ENCODE measurements around the gene TCHP.

Gene TCHP

DNA sequence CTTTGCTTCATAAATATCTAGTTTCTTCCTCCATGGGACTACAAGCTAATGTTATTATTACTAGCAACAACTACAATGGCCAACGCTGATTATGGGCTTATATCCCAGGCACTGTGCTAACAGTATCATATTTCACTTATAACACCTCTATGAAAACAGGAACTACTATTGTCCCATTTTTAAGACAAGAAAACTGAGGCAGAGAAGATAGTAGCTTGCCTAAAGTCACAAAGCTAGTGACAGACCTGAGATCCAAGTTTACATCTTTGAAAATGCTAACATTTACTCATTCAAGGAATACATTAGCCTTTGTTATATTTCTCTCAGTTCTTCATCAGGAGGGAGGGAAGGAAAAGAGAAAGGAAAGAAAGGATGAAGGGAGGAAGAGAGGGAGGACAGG, 63.3 kb downstream of the TCHP start:
- no peak for DNase-seq (ENCODE audit: low read depth)

DNA sequence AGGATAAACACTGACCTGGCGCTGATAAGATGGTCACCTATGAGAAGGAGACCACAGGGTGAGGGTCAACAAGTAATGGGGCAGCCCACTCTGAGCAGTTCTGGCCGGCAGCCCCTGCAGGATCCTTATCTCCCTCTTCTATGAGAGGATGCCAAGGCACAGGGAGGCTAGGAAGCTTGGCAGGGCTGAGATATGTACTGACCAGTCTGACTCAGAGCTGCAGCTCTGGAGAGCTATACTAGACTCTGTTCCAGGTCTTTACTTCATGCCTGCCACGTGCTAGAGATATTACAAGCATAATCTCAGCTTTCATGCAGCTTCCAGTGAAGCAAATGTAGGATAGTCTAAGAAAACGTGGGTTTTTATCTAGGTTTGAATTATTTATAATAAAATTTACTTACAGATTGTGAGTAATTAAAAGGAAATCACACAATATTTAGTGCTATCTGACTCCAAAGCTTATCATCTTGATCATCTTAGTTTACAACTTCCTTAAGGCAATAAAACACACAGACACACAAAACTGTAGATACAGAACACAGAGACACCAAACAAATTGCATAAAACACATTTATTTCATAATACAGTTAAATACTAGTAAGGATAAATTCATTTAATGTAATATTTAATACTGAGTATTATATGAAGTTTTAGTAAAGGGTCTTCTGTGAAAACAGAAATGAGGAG, 63.8 kb downstream of the TCHP start:
- DNase-seq (ENCODE audit: low read depth): no peak

GRCh38 chr12:109966546-109966945, 66.5 kb downstream of the TCHP start:
- no peak for DNase-seq (ENCODE audit: low read depth)

DNA sequence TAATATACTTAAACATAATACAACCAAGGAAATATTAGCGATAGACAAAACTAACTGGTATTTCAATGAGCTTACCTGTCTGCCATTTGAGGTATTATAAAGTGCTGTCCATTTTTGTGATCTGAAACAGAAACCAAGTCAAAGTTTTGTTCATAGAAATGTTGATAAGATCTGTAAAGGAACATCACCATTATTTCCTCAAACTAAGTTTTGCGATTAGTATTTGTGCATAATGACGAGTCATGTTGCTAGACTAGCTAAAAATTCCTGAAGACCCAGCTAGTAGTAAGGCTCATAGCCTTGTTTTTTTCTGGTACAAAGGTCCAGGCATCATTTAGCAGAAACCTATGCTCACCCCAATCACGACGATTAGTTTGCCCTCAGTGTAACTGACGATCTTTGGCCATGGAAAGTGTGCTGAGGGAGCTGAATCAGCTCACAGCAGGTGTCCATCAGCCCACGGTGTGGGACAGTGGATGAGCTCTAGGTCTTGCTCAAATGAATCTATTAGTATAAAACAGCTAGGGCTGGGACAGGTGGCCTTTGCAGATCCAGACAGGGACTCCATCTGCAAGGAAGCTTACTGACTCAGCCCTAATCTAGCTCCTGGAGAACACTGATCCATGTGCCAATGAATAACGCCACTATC, 67.4 kb downstream of the TCHP start:
- no peak for DNase-seq (ENCODE audit: low read depth)

Measured in activated T-helper 9 cell treated with anti-CD3 and anti-CD28 coated beads, Interleukin-2, amount 50 U/mL, for 16 hours (primary cell).